ENCODE results near the gene CRACR2B. TPM values are rescaled to one million over a fixed set of nuclear protein-coding genes. Genes with fewer than 3 reads are reported as not detected.

Gene CRACR2B
- total and polyA plus RNA-seq, 2 of the 13 experiments (the other 11 are each of a cell fraction or from before 2014, with no cell fraction given) = 14.9 to 21.0 TPM

GRCh38 chr11:832529-833113 is 4.9 kb downstream of the CRACR2B start, which contains the start of gene CD151 (continued):
- TF ChIP-seq ZNF18 (CRISPR knock-in tag; IDR thresholded peaks at IDR 0.05; ENCODE audit: insufficient replicate concordance) (no peak), ZNF775 (CRISPR knock-in tag; IDR thresholded peaks at IDR 0.05; ENCODE audit: borderline replicate concordance) (no peak), SIN3A (IDR thresholded peaks at IDR 0.05; ENCODE audit: borderline replicate concordance, low read depth, low read length) (no peak), ZNF572 (CRISPR knock-in tag; IDR thresholded peaks at IDR 0.05) (no peak), SKIL (CRISPR knock-in tag; IDR thresholded peaks at IDR 0.05; ENCODE audit: borderline replicate concordance) (no peak), ZNF33B (CRISPR knock-in tag; IDR thresholded peaks at IDR 0.05) (no peak), JUNB (CRISPR knock-in tag; IDR thresholded peaks at IDR 0.05; ENCODE audit: borderline replicate concordance) (no peak), ZNF784 (CRISPR knock-in tag; IDR thresholded peaks at IDR 0.05; ENCODE audit: borderline replicate concordance) (no peak), HMGXB3 (CRISPR knock-in tag; IDR thresholded peaks at IDR 0.05; ENCODE audit: borderline replicate concordance) (no peak), TMF1 (CRISPR knock-in tag; IDR thresholded peaks at IDR 0.05; ENCODE audit: low read depth) (no peak), TGIF2 (CRISPR knock-in tag; IDR thresholded peaks at IDR 0.05) (no peak), XBP1 (CRISPR knock-in tag; IDR thresholded peaks at IDR 0.05) (no peak), NCOA2 (CRISPR knock-in tag; IDR thresholded peaks at IDR 0.05) (no peak), ZMYM4 (CRISPR knock-in tag; IDR thresholded peaks at IDR 0.05) (no peak), ZBTB4 (CRISPR knock-in tag; IDR thresholded peaks at IDR 0.05; ENCODE audit: borderline replicate concordance) (no peak), AGO1 (IDR thresholded peaks at IDR 0.05; ENCODE audit: low read depth, low read length, poor library complexity, severe bottlenecking) (peak; percentile 68), KLF16 (CRISPR knock-in tag; IDR thresholded peaks at IDR 0.05) (no peak)

Measured in HepG2 (cell line).